Raji (cell line): Measurements from ENCODE around the gene MYB.
A peak's percentile ranks its signal among the peaks of the same experiment; 100 is the strongest.

ENCODE experiments used
- POLR2A ChIP-seq: IDR thresholded peaks from 2 replicates; pipeline ENCODE4 v1.6.1; 2011; ENCODE audit warnings: low read depth, low read length, control low read depth; ENCODE audit not compliant: insufficient read depth

MYB gene

GRCh38 chr6:135180542-135181332 is at the start of gene MYB:
TSS of gene MYB (plus strand) at chr6:135181308. CDS start at chr6:135181514, 206 bp downstream.
- TF ChIP-seq POLR2A, result peak; percentile 68

GRCh38 chr6:135132776-135133175 is 48.3 kb upstream of the MYB start:
- no peak for TF ChIP-seq POLR2A

GRCh38 chr6:135135835-135136234 is 45.3 kb upstream of the MYB start:
- no peak for TF ChIP-seq POLR2A

GRCh38 chr6:135137826-135138225 is 43.3 kb upstream of the MYB start:
- no peak for TF ChIP-seq POLR2A

GRCh38 chr6:135141182-135141581 is 39.9 kb upstream of the MYB start:
- TF ChIP-seq POLR2A, result no peak

GRCh38 chr6:135141728-135142127 is 39.4 kb upstream of the MYB start:
- TF ChIP-seq POLR2A, result no peak

GRCh38 chr6:135144673-135145062 is 36.4 kb upstream of the MYB start:
- TF ChIP-seq POLR2A, result no peak

GRCh38 chr6:135145063-135145800 is 35.9 kb upstream of the MYB start:
- TF ChIP-seq POLR2A, result no peak

GRCh38 chr6:135146162-135146934 is 34.8 kb upstream of the MYB start:
- no peak for TF ChIP-seq POLR2A

- TF ChIP-seq POLR2A, result no peak
Observed at GRCh38 chr6:135147637-135148592, 33.2 kb upstream of the MYB start.

- TF ChIP-seq POLR2A, result no peak
Observed at GRCh38 chr6:135148889-135149288, 32.2 kb upstream of the MYB start.

GRCh38 chr6:135149376-135149775 is 31.7 kb upstream of the MYB start:
- TF ChIP-seq POLR2A, result no peak

GRCh38 chr6:135158397-135158796 is 22.7 kb upstream of the MYB start:
- no peak for TF ChIP-seq POLR2A

GRCh38 chr6:135159531-135159930 is 21.6 kb upstream of the MYB start:
- TF ChIP-seq POLR2A, result no peak
